ENCODE measurements around the gene HEATR5A. TPM values are rescaled to one million over a fixed set of nuclear protein-coding genes. Genes with fewer than 3 reads are reported as not detected.

The HEATR5A gene
- total and polyA plus RNA-seq, 2 of the 13 experiments (the other 11 are each of a cell fraction or from before 2014, with no cell fraction given) = 36.4 to 105 TPM

GRCh38 chr14:31420319-31421111, at the start of gene HEATR5A (continued):
- TF ChIP-seq AHDC1 (CRISPR knock-in tag; IDR thresholded peaks at IDR 0.05; ENCODE audit: borderline replicate concordance) = peak; percentile 89
- peak; percentile 96 for TF ChIP-seq ZNF138 (CRISPR knock-in tag; IDR thresholded peaks at IDR 0.05; ENCODE audit: low read depth)
- peak; percentile 96 for TF ChIP-seq DMAP1 (CRISPR knock-in tag; IDR thresholded peaks at IDR 0.05)
- peak; percentile 99 for TF ChIP-seq RARG (CRISPR knock-in tag; IDR thresholded peaks at IDR 0.05; ENCODE audit: low read depth)
- TF ChIP-seq FOXM1 (CRISPR knock-in tag; IDR thresholded peaks at IDR 0.05) = no peak; the same call in 1 of the 2 replicates
- TF ChIP-seq SIN3B (IDR thresholded peaks at IDR 0.05; ENCODE audit: low read length) = no peak; the same call in none of the 2 replicates
- TF ChIP-seq ZNF274 (CRISPR knock-in tag; IDR thresholded peaks at IDR 0.05) = peak; percentile 99
- 0 out of 2 replicates have a peak, but pooled peaks have one; percentile 6 for TF ChIP-seq ZNF446 (CRISPR knock-in tag; IDR thresholded peaks at IDR 0.05)
- peak; percentile 84 for TF ChIP-seq HDAC2 (CRISPR knock-in tag; IDR thresholded peaks at IDR 0.05)
- TF ChIP-seq NFE2L1 (CRISPR knock-in tag; IDR thresholded peaks at IDR 0.05; ENCODE audit: borderline replicate concordance) = peak; percentile 76; the same call in 1 of the 2 replicates
- TF ChIP-seq ZNF616 (CRISPR knock-in tag; IDR thresholded peaks at IDR 0.05; ENCODE audit: low read depth) = peak; percentile 75
- peak; percentile 97 for TF ChIP-seq TFDP1 (CRISPR knock-in tag; IDR thresholded peaks at IDR 0.05; ENCODE audit: borderline replicate concordance)
- peak; percentile 86 for TF ChIP-seq PAXIP1 (CRISPR knock-in tag; conservative IDR thresholded peaks at IDR 0.05)
- peak; percentile 100 for TF ChIP-seq ZNF34 (CRISPR knock-in tag; IDR thresholded peaks at IDR 0.05; ENCODE audit: borderline replicate concordance)
- TF ChIP-seq SAFB2 (CRISPR knock-in tag; IDR thresholded peaks at IDR 0.05; ENCODE audit: borderline replicate concordance, low read depth) = peak; percentile 99
- peak; percentile 93 for TF ChIP-seq FOXK1 (CRISPR knock-in tag; IDR thresholded peaks at IDR 0.05; ENCODE audit: borderline replicate concordance, low read depth)
- peak; percentile 98 for TF ChIP-seq KLF11 (CRISPR knock-in tag; IDR thresholded peaks at IDR 0.05)
- peak; percentile 73; the same call in 1 of the 2 replicates for TF ChIP-seq ZNF3 (CRISPR knock-in tag; IDR thresholded peaks at IDR 0.05)
- TF ChIP-seq ZNF451 (CRISPR knock-in tag; IDR thresholded peaks at IDR 0.05) = peak; percentile 100
